HepG2 (cell line): ENCODE measurements around the gene P2RY2. TPM values are rescaled to one million over a fixed set of nuclear protein-coding genes. Genes with fewer than 3 reads are reported as not detected.

Experiments used
- CENPT ChIP-seq: sonication (generic); formaldehyde crosslinking; IDR thresholded peaks from 2 replicates; pipeline ENCODE4 v1.8.0; 2022; ENCODE audit warnings: low read depth, mild to moderate bottlenecking, moderate library complexity, missing genetic modification reagents
- DPF2 ChIP-seq: sonication (generic); formaldehyde crosslinking; IDR thresholded peaks from 2 replicates; pipeline ENCODE4 v1.4.0; 2020; ENCODE audit warnings: mild to moderate bottlenecking, low read depth, missing genetic modification reagents, borderline replicate concordance
- EP300 ChIP-seq, 3 experiments: sonication (generic) in 1 of 3; formaldehyde crosslinking in 1 of 3; IDR thresholded peaks; 2 replicates each; pipeline versions ENCODE4 v1.5.1 to v1.6.1; 2011 to 2020; ENCODE audit warnings: low read depth in 2 of 3, low read length in 2 of 3, borderline replicate concordance in 1 of 3, improper control_type of control experiment in 1 of 3, mild to moderate bottlenecking in 1 of 3, missing genetic modification reagents in 1 of 3, moderate library complexity in 1 of 3
- FOXA3 ChIP-seq: IDR thresholded peaks from 2 replicates; pipeline ENCODE4 v1.6.1; 2016; ENCODE audit warnings: missing genetic modification reagents, missing compliant biosample characterization
- HNRNPL ChIP-seq: fragments of 200-400 bp; formaldehyde crosslinking; IDR thresholded peaks from 2 replicates; pipeline ENCODE4 v1.6.1; 2017; ENCODE audit warnings: mild to moderate bottlenecking, low read depth, low read length
- HOXA7 ChIP-seq: sonication (generic); formaldehyde crosslinking; IDR thresholded peaks from 2 replicates; pipeline ENCODE4 v1.8.1; 2022; ENCODE audit warnings: mild to moderate bottlenecking, missing genetic modification reagents, moderate library complexity
- IRF9 ChIP-seq: sonication (generic); formaldehyde crosslinking; IDR thresholded peaks from 2 replicates; pipeline ENCODE4 v1.8.0; 2022; ENCODE audit warnings: missing genetic modification reagents, mild to moderate bottlenecking, borderline replicate concordance
- MBD4 ChIP-seq: IDR thresholded peaks from 2 replicates; pipeline ENCODE4 v1.6.1; 2012; ENCODE audit warnings: low read length, inconsistent platforms, borderline replicate concordance
- MLLT10 ChIP-seq: sonication (generic); formaldehyde crosslinking; IDR thresholded peaks from 2 replicates; pipeline ENCODE4 v1.4.0; 2020; ENCODE audit warnings: missing genetic modification reagents
- NFRKB ChIP-seq: fragments of 450-650 bp; IDR thresholded peaks from 2 replicates; pipeline ENCODE4 v1.6.1; 2017
- NR2F6 ChIP-seq, 2 experiments: IDR thresholded peaks; 2 replicates each; pipeline ENCODE4 v1.6.1; 2016; ENCODE audit warnings: antibody characterized with exemption in 1 of 2, mild to moderate bottlenecking in 1 of 2
- REL ChIP-seq: sonication (generic); formaldehyde crosslinking; conservative IDR thresholded peaks from 2 replicates; pipeline ENCODE4 v1.8.0; 2022; ENCODE audit warnings: mild to moderate bottlenecking, missing genetic modification reagents, moderate library complexity
- RNF219 ChIP-seq: sonication (generic); formaldehyde crosslinking; IDR thresholded peaks from 2 replicates; pipeline ENCODE4 v1.5.0; 2020; ENCODE audit warnings: mild to moderate bottlenecking, missing genetic modification reagents
- RORA ChIP-seq: sonication (generic); formaldehyde crosslinking; IDR thresholded peaks from 2 replicates; pipeline ENCODE4 v1.5.0; 2020; ENCODE audit warnings: mild to moderate bottlenecking, missing genetic modification reagents, moderate library complexity
- ZBTB43 ChIP-seq: sonication (generic); formaldehyde crosslinking; conservative IDR thresholded peaks from 2 replicates; pipeline ENCODE4 v1.4.0; 2020; ENCODE audit warnings: missing genetic modification reagents
- ZFP91 ChIP-seq: sonication (generic); formaldehyde crosslinking; IDR thresholded peaks from 2 replicates; pipeline ENCODE4 v1.9.0; 2022; ENCODE audit warnings: missing genetic modification reagents, mild to moderate bottlenecking, borderline replicate concordance
- ZNF207 ChIP-seq: fragments of 450-650 bp; IDR thresholded peaks from 2 replicates; pipeline ENCODE4 v1.6.1; 2016; ENCODE audit warnings: antibody characterized with exemption, borderline replicate concordance
- ZNF354B ChIP-seq: sonication (generic); formaldehyde crosslinking; IDR thresholded peaks from 2 replicates; pipeline ENCODE4 v1.8.0; 2022; ENCODE audit warnings: mild to moderate bottlenecking, missing genetic modification reagents
- ZNF619 ChIP-seq: sonication (generic); formaldehyde crosslinking; IDR thresholded peaks from 2 replicates; pipeline ENCODE4 v1.4.0; 2020; ENCODE audit warnings: mild to moderate bottlenecking, missing genetic modification reagents
- ZNF639 ChIP-seq: conservative IDR thresholded peaks from 2 replicates; pipeline ENCODE4 v1.6.1; 2018; ENCODE audit warnings: missing genetic modification reagents
- ZNF878 ChIP-seq: sonication (generic); formaldehyde crosslinking; IDR thresholded peaks from 2 replicates; pipeline ENCODE4 v1.8.1; 2023; ENCODE audit warnings: mild to moderate bottlenecking, missing genetic modification reagents, moderate library complexity
- ZZZ3 ChIP-seq: sonication (generic); formaldehyde crosslinking; IDR thresholded peaks from 2 replicates; pipeline ENCODE4 v1.4.0; 2020; ENCODE audit warnings: missing genetic modification reagents, mild to moderate bottlenecking, borderline replicate concordance
- polyA plus RNA-seq, 8 experiments: library from polyadenylated mRNA; depleted of rRNA in 3 of 8; stranded (reverse) in 7 of 8; unstranded in 1 of 8; fragments of >200 nt; fragmentation: Illumina TruSeq in 4 of 8; extraction: Trizol in 4 of 8; gene quantifications; 2 replicates each; pipeline versions ENCODE4 v1.2.1 to v1.2.3, GENCODE V29; 2011 to 2016; ENCODE audit warnings: low read depth in 4 of 8, missing spikeins in 1 of 8, mixed read lengths in 1 of 8; ENCODE audit not compliant: insufficient read depth in 1 of 8
- total RNA-seq, 5 experiments: library from RNA; depleted of rRNA; stranded (reverse); fragments of >200 nt; fragmentation: Illumina TruSeq; extraction: Trizol; gene quantifications; 2 replicates each; pipeline ENCODE4 v1.2.3, GENCODE V29; 2016; ENCODE audit warnings: low read depth in 1 of 5

P2RY2 gene
- total and polyA plus RNA-seq, 2 of the 13 experiments (the other 11 are each of a cell fraction or from before 2014, with no cell fraction given): 0.95 to 3.1 TPM

- TF ChIP-seq RNF219 (CRISPR knock-in tag) (no peak), RORA (no peak), CENPT (CRISPR knock-in tag) (no peak), ZNF619 (CRISPR knock-in tag) (no peak), IRF9 (CRISPR knock-in tag) (no peak), ZBTB43 (no peak), EP300 (IDR thresholded peaks at IDR 0.05; ENCODE audit: low read depth in 2 of 2, low read length in 2 of 2) (peak in 1 of 2 experiments; percentile 53; a peak in 1 of 4 replicates), EP300 (CRISPR knock-in tag; IDR thresholded peaks at IDR 0.05; ENCODE audit: borderline replicate concordance) (peak; percentile 47; the same call in 1 of the 2 replicates), HNRNPL (no peak), MLLT10 (CRISPR knock-in tag) (no peak), ZNF354B (no peak), DPF2 (CRISPR knock-in tag) (no peak), ZFP91 (CRISPR knock-in tag) (no peak), NR2F6 (IDR thresholded peaks at IDR 0.05) (peak; percentile 52), NR2F6 (CRISPR knock-in tag; IDR thresholded peaks at IDR 0.05) (peak; percentile 61), ZNF207 (no peak), FOXA3 (peak; percentile 18; the same call in 1 of the 2 replicates), ZNF639 (no peak), REL (CRISPR knock-in tag) (no peak), ZNF878 (CRISPR knock-in tag) (no peak), NFRKB (no peak), MBD4 (no peak), HOXA7 (CRISPR knock-in tag) (no peak), ZZZ3 (CRISPR knock-in tag) (no peak)
Measured at GRCh38 chr11:73172992-73173656, 45.0 kb upstream of the P2RY2 start (continued).
